Stimulated activated CD4-positive, alpha-beta T cell treated with anti-CD3 and anti-CD28 coated beads, Interleukin-2, amount 100 ng/mL, for 24 hours (primary cell): ENCODE data around the gene GIMAP2.
A peak's percentile ranks its signal among the peaks of the same experiment; 100 is the strongest.

ENCODE experiments used
- DNase-seq, 2 donors: peaks; one replicate each; pipeline ENCODE4 v3.0.0-alpha.2; 2020

The GIMAP2 gene

GRCh38 chr7:150734254-150734653, 48.7 kb downstream of the GIMAP2 start:
- no peak for DNase-seq

- no peak for DNase-seq
Observed at GRCh38 chr7:150735596-150736358, 50.3 kb downstream of the GIMAP2 start.

GRCh38 chr7:150736864-150737263, 51.4 kb downstream of the GIMAP2 start:
- DNase-seq, result no peak

- DNase-seq, result peak; percentile 59 to 68
Observed at GRCh38 chr7:150737265-150738055, 52.0 kb downstream of the GIMAP2 start, which contains the start of gene GIMAP5. Gene GIMAP5 (plus strand): TSS chr7:150737418. CDS start chr7:150740885, 3,467 bp downstream.

- no peak for DNase-seq
Observed at GRCh38 chr7:150738092-150738491, 52.6 kb downstream of the GIMAP2 start.

- DNase-seq, result no peak
Observed at GRCh38 chr7:150738591-150739001, 53.1 kb downstream of the GIMAP2 start.

- no peak for DNase-seq
Observed at GRCh38 chr7:150739033-150739432, 53.5 kb downstream of the GIMAP2 start.

GRCh38 chr7:150740053-150740452, 54.5 kb downstream of the GIMAP2 start:
- no peak for DNase-seq

GRCh38 chr7:150742286-150742968, 56.9 kb downstream of the GIMAP2 start:
- peak in 1 of 2 donors; percentile 53 for DNase-seq
